H54 (cell line): ENCODE measurements around the gene VPS52.
A peak's percentile ranks its signal among the peaks of the same experiment; 100 is the strongest.

Experiments
- DNase-seq: peaks from one replicate; pipeline ENCODE4 v3.0.0; 2011; ENCODE audit warnings: low spot score, mixed read lengths; ENCODE audit not compliant: insufficient read length
- FAIRE-seq: peaks from 3 replicates; lab custom pipeline; 2011; peaks lifted over from hg19 to GRCh38; lab: Jason Lieb, UNC
- POLR2A ChIP-seq: IDR thresholded peaks from 2 replicates; pipeline ENCODE4 v1.6.1; 2011; ENCODE audit warnings: low read depth, mild to moderate bottlenecking, low read length

VPS52 gene

GRCh38 chr6:33314943-33315792, 43.5 kb upstream of the VPS52 start:
- DNase-seq: no peak
- FAIRE-seq: no peak
- no peak for TF ChIP-seq POLR2A

- no peak for TF ChIP-seq POLR2A
- FAIRE-seq (no peak), DNase-seq (peak; percentile 35)
Measured at GRCh38 chr6:33314515-33314942, 42.9 kb upstream of the VPS52 start.

- DNase-seq (peak; percentile 42), FAIRE-seq (no peak)
- TF ChIP-seq POLR2A: no peak; the same call in none of the 2 replicates
Measured at GRCh38 chr6:33313709-33314514, 42.2 kb upstream of the VPS52 start, which contains the start of gene TAPBP. TAPBP (minus strand) TSS chr6:33314078; CDS start chr6:33314041, 37 bp downstream.

GRCh38 chr6:33313105-33313708, 41.5 kb upstream of the VPS52 start:
- peak; percentile 31 for DNase-seq
- no peak for TF ChIP-seq POLR2A
- no peak for FAIRE-seq

- TF ChIP-seq POLR2A: no peak
- FAIRE-seq (no peak), DNase-seq (peak; percentile 74)
Measured at GRCh38 chr6:33312361-33313104, 40.9 kb upstream of the VPS52 start.

- FAIRE-seq (no peak), DNase-seq (no peak)
- TF ChIP-seq POLR2A: no peak
Measured at GRCh38 chr6:33306356-33306755, 34.7 kb upstream of the VPS52 start.

- no peak for FAIRE-seq
- DNase-seq: no peak
- TF ChIP-seq POLR2A: no peak
Measured at GRCh38 chr6:33305052-33305451, 33.4 kb upstream of the VPS52 start.

- TF ChIP-seq POLR2A: no peak
- no peak for FAIRE-seq
- DNase-seq: no peak
Measured at GRCh38 chr6:33304216-33304615, 32.5 kb upstream of the VPS52 start.

- FAIRE-seq: no peak
- no peak for TF ChIP-seq POLR2A
- no peak for DNase-seq
Measured at GRCh38 chr6:33301877-33302276, 30.2 kb upstream of the VPS52 start.

GRCh38 chr6:33299237-33299944, 27.7 kb upstream of the VPS52 start:
- DNase-seq (peak; percentile 75), FAIRE-seq (peak; percentile 55)
- peak; percentile 82 for TF ChIP-seq POLR2A

- peak; percentile 49 for DNase-seq
- no peak for FAIRE-seq
- 0 out of 2 replicates have a peak, but pooled peaks have one; percentile 17 for TF ChIP-seq POLR2A
Measured at GRCh38 chr6:33298773-33299236, 27.1 kb upstream of the VPS52 start, which contains the start of gene RGL2. RGL2 (minus strand) TSS chr6:33298942; CDS start chr6:33298610, 332 bp downstream.
